H1 (cell line): ENCODE measurements around the gene PRR19. TPM values are rescaled to one million over a fixed set of nuclear protein-coding genes. Genes with fewer than 3 reads are reported as not detected.

Experiments
- CHD2 ChIP-seq: IDR thresholded peaks from 2 replicates; pipeline ENCODE4 v1.6.1; 2012; ENCODE audit warnings: low read length, improper control_type of control experiment
- CHD7 ChIP-seq: fragments of 300-600 bp; sonication (generic); IDR thresholded peaks from 2 replicates; pipeline ENCODE4 v1.7.1; 2012; ENCODE audit warnings: low read length, moderate library complexity, mild to moderate bottlenecking, inconsistent platforms; ENCODE audit not compliant: insufficient replicate concordance
- CTBP2 ChIP-seq: IDR thresholded peaks from 2 replicates; pipeline ENCODE4 v1.7.0; 2011; ENCODE audit warnings: borderline replicate concordance, mild to moderate bottlenecking, moderate library complexity, mixed read lengths, low read length; ENCODE audit not compliant: insufficient read depth, insufficient read length
- EGR1 ChIP-seq: IDR thresholded peaks from 2 replicates; pipeline ENCODE4 v1.6.1; 2011; ENCODE audit warnings: low read depth, low read length, borderline replicate concordance
- FOSL1 ChIP-seq: IDR thresholded peaks from 2 replicates; pipeline ENCODE4 v1.6.1; 2011; ENCODE audit warnings: mild to moderate bottlenecking, low read depth, low read length, moderate library complexity; ENCODE audit not compliant: insufficient read depth
- GTF2F1 ChIP-seq: IDR thresholded peaks from 2 replicates; pipeline ENCODE4 v1.6.1; 2012; ENCODE audit warnings: low read depth, low read length, improper control_type of control experiment, borderline replicate concordance
- HDAC6 ChIP-seq: IDR thresholded peaks from one replicate; pipeline ENCODE4 v1.7.1; 2012; ENCODE audit warnings: low read depth, mild to moderate bottlenecking, inconsistent platforms, low read length, moderate library complexity
- POLR2AphosphoS5 ChIP-seq: IDR thresholded peaks from 2 replicates; pipeline ENCODE4 v1.6.1; 2011; ENCODE audit warnings: low read depth, low read length
- RAD21 ChIP-seq, 2 experiments: IDR thresholded peaks in 1 of 2; conservative IDR thresholded peaks in 1 of 2; 2 replicates each; pipeline ENCODE4 v1.6.1; 2011; ENCODE audit warnings: low read depth in 2 of 2, low read length in 2 of 2, improper control_type of control experiment in 1 of 2, inconsistent platforms in 1 of 2, mild to moderate bottlenecking in 1 of 2, moderate library complexity in 1 of 2
- RBBP5 ChIP-seq: IDR thresholded peaks from 2 replicates; pipeline ENCODE4 v1.7.1; 2012; ENCODE audit warnings: low read depth, mild to moderate bottlenecking, inconsistent platforms, low read length, moderate library complexity, borderline replicate concordance
- TEAD4 ChIP-seq: IDR thresholded peaks from 2 replicates; pipeline ENCODE4 v1.6.1; 2012; ENCODE audit warnings: low read depth, low read length, inconsistent platforms, mixed read lengths
- polyA plus RNA-seq, 7 experiments: library from polyadenylated mRNA; depleted of rRNA in 3 of 7; stranded (reverse) in 5 of 7; unstranded in 2 of 7; fragments of >200 nt in 5 of 7; fragments of 200-250 nt in 2 of 7; gene quantifications; 1 replicate in 5 of 7; 2 replicates in 1 of 7; 4 replicates in 1 of 7; pipeline versions ENCODE4 v1.2.1 to v1.2.3, GENCODE V29; 2011 to 2013; ENCODE audit warnings: missing spikeins in 2 of 7, mixed read lengths in 2 of 7
- total RNA-seq: library from RNA; stranded (reverse); fragmentation: NEBNext Ultra II Directional; extraction: Animal tissue kit (Norgen Biotek cat#: 25700); gene quantifications from 2 replicates; pipeline ENCODE4 v1.2.1, GENCODE V29; 2021

PRR19 gene
- total and polyA plus RNA-seq, 2 of the 8 experiments (the other 6 are each of a cell fraction or from before 2014, with no cell fraction given) = 7.2 to 7.5 TPM

- no peak for TF ChIP-seq CHD7
- no peak for TF ChIP-seq EGR1
- no peak for TF ChIP-seq GTF2F1
- TF ChIP-seq RAD21 (IDR thresholded peaks at IDR 0.05 in 1 of 2, conservative IDR thresholded peaks at IDR 0.05 in 1 of 2; ENCODE audit: low read depth in 2 of 2, low read length in 2 of 2) = no peak
- TF ChIP-seq CHD2 = no peak
- TF ChIP-seq FOSL1 = no peak
- TF ChIP-seq POLR2AphosphoS5 = no peak
- TF ChIP-seq RBBP5 = no peak
- no peak for TF ChIP-seq TEAD4
- no peak for TF ChIP-seq CTBP2
- TF ChIP-seq HDAC6 = no peak
Observed at GRCh38 chr19:42292963-42293362, 9.0 kb upstream of the PRR19 start (continued).
